Measurements from ENCODE around the gene KRT71.
"Not testable (repeated sequence)": the region's sequence is repeated elsewhere in the genome, so short reads cannot be mapped to it uniquely, and the experiment has no call there.

KRT71 gene

GRCh38 chr12:52519826-52520662, 32.9 kb downstream of the KRT71 start, which contains the start of gene KRT5:
Gene KRT5, minus strand, starts transcription at chr12:52520394. Its CDS starts 98 bp downstream, at chr12:52520296.
- DNase-seq, result no peak

DNA sequence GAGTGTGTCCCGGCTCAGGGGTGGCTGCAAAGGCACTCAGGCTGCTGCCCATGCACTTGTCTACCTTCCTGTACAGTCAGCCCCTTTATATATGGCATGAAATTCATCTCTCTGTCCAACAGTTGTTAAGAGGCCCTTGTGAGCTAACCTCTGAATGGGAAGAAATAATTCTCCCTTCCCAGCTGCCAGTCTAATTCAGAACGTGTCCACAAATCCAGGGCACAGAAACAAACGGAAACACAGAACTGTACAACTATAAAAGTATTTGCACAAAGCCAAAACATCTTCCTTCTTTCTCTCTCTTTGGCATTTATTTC, 33.6 kb downstream of the KRT71 start:
- DNase-seq, result no peak

- no peak for DNase-seq
Measured at GRCh38 chr12:52518574-52519386, 34.2 kb downstream of the KRT71 start.

DNA sequence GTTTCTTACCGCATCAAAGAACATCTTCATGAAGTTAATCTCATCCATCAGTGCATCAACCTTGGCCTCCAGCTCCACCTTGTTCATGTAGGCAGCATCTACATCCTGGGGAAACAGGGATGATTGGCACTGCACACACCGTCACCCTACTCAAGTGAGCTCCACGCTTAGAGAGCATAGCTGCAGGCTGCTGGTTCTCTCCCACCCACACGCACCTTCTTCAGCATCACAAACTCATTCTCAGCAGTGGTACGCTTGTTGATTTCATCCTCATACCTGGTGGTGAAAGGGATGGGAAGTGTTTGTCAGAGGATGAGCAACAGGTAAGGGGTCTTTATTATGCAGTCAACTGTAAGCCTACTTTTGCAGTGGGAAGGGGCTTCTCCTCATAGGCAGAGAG, 35.1 kb downstream of the KRT71 start:
- no peak for DNase-seq

GRCh38 chr12:52517005-52517835, 35.7 kb downstream of the KRT71 start:
- no peak for DNase-seq

GRCh38 chr12:52515927-52516831, 36.8 kb downstream of the KRT71 start:
- DNase-seq, result no peak

GRCh38 chr12:52515319-52515646, 37.7 kb downstream of the KRT71 start:
- DNase-seq, result no peak

DNA sequence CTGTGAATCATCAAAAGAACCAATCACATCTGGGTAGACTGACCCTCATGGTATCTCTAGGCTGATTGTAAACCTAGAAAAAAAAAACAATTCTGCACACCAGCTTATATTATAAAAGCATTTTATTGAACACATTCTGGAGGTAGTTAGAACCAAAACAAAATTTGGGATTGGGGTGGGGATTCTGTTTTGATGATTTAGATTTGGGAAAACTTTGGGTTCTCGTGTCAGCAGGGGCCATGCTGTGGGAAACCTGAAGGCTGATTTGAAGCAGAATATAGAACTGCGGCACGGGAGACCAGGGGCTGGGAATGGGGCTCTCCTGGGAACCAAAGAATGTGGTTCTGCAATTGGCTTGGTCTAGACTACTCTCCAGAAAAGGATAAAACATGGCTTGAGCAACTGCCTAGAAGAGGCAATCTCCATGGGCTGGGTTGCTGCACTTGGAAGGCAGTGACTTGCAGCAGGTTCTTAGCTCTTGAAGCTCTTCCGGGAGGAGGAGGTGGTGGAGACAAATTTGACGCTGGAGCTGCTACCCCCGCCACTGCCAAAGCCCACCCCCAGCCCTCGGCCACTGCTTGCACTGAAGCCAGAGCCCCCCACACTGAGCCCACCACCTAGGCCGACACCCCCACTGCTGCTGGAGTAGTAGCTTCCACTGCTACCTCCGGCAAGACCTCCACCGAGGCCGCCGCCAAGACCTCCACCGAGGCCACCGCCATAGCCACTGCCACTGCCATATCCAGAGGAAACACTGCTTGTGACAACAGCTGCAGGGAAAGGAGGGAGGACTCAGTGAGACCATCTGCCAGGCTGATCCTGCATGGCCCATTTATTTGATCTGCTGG, 38.2 kb downstream of the KRT71 start:
- DNase-seq, result no peak

- no peak for DNase-seq
Measured at GRCh38 chr12:52513736-52514135, 39.2 kb downstream of the KRT71 start.

DNA sequence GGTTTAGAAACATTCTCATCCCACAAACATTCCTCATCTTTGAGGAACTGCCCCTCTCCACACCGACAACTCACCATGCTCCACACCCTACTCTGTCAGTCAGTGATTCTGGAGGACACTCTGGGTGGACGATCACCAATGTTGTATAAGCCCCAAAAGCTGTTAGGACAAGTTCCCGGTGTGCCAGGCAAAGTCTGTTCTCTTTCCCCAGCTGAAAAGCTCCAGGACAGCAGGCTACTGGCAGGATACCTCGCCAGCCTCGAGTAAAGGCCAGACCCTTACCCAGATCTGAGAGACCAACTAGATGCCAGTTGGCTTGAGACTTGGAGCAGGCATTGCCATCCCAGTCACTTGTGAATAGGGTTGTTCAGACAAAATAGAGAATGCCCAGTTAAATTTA, 44.7 kb downstream of the KRT71 start:
- DNase-seq, result no peak

GRCh38 chr12:52506858-52507715, 45.9 kb downstream of the KRT71 start:
- no peak for DNase-seq

DNA sequence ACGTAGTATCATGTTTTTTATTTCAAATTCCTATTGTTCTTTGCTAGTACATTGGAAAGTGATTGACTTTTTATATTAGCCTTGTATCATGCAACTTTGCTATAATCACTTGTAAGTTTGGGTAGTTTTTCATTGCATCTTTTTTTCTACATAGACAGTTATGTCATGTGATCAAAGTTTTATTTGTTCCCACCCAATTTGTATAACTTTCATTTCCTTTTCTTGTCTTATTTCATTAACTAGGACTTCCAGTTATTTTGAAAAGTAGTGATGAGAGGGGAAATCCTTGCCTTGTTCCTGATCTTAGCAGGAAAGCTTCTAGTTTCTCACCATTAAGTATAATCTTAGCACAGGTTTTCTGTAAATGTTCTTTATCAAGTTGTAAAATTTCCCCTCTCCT, 50.1 kb downstream of the KRT71 start:
- no peak for DNase-seq

- DNase-seq, result no peak
Measured at GRCh38 chr12:52501490-52501889, 51.5 kb downstream of the KRT71 start.

DNA sequence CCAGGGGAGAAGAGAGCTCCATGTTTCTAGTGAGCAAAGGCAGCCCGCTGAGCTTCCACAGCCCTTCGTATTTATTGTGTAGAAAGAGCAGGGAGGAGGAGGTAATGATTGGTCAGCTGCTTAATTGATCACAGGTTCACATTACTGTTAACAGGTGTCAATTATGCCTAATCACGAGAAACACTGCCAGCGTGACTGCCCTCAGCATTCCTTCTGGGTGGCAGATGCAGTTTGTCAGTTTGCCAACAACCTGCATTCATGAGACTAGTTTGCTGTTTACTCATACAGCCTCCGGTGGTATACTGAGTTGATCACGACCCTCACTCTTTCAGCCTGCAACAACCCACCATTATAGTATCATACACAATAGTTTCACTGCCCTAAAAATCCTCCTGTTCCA, 52.4 kb downstream of the KRT71 start:
- not testable (repeated sequence) for DNase-seq

DNA sequence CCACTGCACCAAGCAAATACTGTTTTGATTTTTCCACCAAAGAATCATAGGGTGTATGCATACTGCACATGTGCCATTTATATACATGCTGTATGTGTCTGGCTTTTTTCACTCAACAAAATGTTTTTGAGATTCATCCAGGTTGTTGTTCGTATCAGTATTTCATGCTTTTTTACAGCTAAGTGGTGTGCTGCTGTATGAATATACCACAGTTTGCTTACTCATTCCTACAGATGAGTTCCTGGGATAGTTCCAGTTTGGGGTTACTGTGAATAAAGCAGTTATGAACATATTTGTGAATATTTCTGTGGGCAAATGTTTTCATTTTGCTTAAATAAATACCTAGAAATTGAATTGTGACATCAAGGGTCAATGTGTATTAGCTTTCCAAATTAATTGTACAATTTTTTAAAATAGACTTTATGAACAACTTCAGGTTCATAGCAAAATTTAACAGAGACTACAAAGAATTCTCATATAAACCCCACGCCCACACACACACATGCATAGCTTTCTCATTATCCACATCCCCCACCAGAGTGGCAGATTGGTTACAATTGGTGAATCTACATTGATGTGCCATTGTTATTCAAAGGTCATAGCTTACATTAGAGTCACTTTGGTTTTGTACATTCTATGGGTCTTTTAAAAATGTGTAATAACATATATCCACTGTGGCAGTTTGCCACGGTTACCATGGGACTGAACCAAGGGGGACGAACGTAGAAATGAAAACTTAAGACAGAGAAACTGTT, 53.0 kb downstream of the KRT71 start:
- no peak for DNase-seq

- DNase-seq, result no peak
Measured at GRCh38 chr12:52498946-52499345, 54.0 kb downstream of the KRT71 start.

- DNase-seq, result no peak
Measured at GRCh38 chr12:52497975-52498374, 55.0 kb downstream of the KRT71 start.

DNA sequence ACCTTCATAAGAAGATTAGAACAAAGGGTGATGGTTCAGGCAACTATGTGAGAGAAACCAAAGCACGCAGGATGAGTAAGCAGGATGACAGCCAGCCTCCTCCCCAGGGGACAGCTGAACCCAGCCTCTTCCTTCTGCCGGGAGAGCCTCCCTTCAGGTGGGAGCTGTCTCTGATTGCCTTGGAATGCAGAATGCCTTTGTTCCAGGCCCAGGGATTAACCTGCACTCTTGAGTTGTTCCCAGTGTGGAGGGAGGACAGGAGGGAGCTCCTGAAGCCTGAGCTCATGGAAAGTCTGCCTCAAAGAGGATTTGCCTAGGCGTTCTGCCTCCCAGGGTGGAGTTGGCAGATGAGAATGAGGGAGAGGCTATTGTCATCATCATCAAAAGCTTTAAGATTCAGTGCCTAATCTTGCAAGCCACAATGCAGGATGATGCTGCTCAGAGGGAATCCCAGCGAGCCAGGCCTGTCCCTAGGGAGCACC, 56.3 kb downstream of the KRT71 start:
- DNase-seq, result no peak

- DNase-seq, result no peak
Measured at GRCh38 chr12:52496054-52496453, 56.9 kb downstream of the KRT71 start.
